HPDE6-E6E7 (cell line): ENCODE data around the gene EVI5L.

ENCODE experiments used
- DNase-seq: peaks from one replicate; pipeline ENCODE4 v3.0.0; 2011; ENCODE audit warnings: missing footprints; ENCODE audit errors: extremely low spot score

Gene EVI5L

GRCh38 chr19:7911508-7912143 is 81.6 kb downstream of the EVI5L start:
- no peak for DNase-seq

DNA sequence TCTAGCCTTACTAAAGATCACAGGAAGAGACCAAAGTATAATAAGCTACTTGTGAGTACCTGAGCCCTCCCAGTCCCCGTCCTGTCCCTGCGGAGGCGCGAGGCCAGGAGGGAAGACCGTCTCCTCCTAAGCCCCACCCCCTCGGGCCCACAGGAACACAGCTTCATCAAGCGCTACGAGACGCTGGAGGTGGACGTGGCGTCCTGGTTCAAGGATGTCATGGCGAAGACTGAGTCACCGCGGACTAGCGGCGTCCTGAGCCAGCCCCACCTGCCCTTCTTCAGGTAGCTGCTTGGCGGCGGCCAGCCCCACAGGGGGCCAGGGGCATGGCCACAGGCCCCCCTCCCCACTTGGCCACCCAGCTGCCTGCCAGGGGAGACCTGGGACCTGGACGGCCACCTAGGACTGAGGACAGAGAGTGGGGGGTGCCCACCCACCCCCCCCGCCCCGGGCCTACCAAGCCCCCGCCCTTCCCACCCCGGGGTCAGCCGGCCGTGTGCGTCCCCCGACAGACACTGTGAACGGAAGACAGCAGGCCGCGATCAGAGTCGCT is 82.2 kb downstream of the EVI5L start:
- DNase-seq: no peak

DNA sequence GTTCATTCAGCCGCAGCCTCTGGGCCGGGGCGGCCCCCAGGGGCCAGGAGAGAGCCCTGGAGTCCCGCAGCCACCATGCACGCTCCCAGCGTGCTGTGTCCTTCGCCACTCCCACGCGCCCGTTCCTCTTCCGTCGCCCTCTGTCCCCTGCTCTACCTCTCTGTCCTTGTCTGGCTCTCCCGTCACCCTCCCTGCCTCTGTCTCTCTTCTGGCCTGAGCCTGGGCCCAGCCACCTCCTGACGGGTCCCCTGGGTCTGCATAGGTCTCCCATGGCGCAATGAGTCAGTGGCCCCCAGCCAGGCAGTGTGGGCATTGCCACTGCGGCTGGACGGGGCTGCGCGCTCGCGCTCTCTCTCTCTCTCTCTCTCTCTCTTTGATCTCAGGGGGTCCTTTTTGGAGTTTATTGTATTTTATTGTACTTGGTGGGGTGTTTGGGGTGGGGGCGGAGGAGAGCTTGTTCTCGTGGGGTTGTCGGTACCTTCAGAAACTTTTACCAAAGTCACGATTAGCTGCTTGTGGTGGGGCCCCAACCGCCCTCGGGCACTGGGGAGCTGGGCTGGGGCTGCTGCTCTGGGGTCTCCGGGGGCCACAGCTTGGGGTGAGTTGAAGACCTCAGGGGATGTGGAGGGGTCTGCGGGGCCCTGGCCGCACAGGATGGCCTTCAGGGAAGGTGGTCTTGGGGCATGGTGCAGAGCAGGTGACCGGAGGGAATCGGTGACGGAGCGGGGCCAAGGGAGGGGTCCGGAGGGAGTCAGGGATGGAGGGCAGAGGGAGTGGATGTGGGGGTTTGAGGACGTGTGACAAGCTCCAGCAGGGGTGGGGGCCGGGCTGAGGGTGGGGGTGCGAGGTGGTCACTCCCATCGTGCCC is 82.9 kb downstream of the EVI5L start:
- no peak for DNase-seq

- no peak for DNase-seq
Observed at GRCh38 chr19:7913652-7914051, 83.6 kb downstream of the EVI5L start.

- DNase-seq: no peak
Observed at GRCh38 chr19:7914099-7914498, 84.1 kb downstream of the EVI5L start.
